Measurements from ENCODE around the gene LRRC51. TPM values are rescaled to one million over a fixed set of nuclear protein-coding genes. Genes with fewer than 3 reads are reported as not detected.

LRRC51 gene
- 1 to 10 TPM; 6.0 to 6.9 TPM for total RNA-seq
- long read RNA-seq, donor 1, partial matches to known transcripts: 0 of 2 reads
- long read RNA-seq, donor 1, other reads (novel, unspliced or antisense): 0 of 2 reads
- long read RNA-seq, donor 2, partial matches to known transcripts: 0 of 1 reads
- long read RNA-seq, donor 2, other reads (novel, unspliced or antisense): 0 of 1 reads

DNA sequence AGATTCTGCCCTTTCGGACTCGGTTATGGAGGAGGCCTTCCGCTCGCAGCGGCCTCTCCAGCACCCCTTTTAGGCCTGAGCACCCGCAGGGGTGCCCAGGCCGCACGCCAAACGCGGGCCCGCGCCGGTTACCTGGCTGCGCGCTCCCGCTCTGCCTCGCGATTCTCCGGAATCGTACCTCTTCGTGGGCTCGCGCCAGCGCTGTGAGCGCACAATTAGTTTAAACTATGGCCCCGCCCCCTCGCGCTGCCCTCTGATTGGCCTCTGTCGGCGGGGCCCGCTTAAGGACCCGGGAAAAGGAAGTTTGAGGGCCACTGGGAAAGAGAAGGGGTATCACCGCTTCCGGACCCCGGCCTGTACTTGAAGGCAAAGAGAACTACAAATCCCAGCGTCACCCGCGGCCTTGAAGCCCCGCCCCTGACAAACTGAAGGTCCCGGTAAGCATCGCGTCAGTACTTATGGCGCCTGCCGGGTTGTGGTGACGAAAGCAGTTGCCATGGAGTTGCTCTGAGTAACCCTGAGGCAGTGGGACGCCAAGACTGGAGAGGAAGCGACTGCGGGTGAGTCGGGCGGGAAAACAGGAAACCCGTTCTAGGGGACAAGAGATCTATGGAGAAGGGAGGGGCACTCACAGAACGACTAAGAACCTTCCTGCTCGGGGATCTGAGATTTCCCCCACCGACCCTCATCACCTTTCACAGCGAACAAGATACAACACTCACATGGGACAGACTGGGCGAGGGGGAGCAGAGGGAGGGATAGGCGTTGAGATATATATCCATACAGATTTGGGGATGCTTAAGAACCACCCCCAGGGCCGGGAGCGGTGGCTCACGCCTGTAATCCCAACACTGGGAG is at the start of gene LRRC51, which contains the start of gene NUMA1:
Gene LRRC51, plus strand, starts transcription at position 525 of the 858 bp plus-strand sequence. CDS start 8,234 bp downstream, outside the sequence.
Gene NUMA1, minus strand, starts transcription at position 217 of the 858 bp plus-strand sequence. CDS start 44,599 bp downstream, outside the sequence.
- peak; percentile 100 for DNase-seq (ENCODE audit: low spot score)
- intact Hi-C loops (cut with DNase I): loop anchor here in 1 of 2 donors (5.0 kb wide), 1 partner anchor 43 kb away; no protein-coding TSS in a partner anchor

DNA sequence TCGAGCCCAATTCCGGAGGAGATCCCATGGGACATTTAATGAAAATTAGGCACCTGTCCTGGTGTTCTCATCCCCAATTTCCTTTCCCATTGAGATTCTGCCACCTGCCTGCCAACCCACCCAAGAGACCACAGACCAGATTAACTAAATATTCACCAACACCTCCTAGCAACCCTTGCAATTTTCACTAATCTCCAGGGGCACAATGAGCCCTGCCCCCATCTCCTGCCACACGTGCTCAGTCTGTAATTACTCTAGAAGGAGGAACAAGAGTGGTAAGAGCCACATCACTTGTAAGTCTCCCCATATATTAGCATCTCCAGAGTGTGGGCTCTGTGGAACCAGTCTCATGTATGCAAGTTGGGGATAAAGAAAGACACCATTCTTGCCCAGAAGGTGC is 44.0 kb upstream of the LRRC51 start:
- no peak for DNase-seq (ENCODE audit: low spot score)
- intact Hi-C loops (cut with DNase I): loop anchor here in 1 of 2 donors (5.0 kb wide), 1 partner anchor 46 kb away; the partner anchor contains the start of genes LRRC51 and NUMA1

DNA sequence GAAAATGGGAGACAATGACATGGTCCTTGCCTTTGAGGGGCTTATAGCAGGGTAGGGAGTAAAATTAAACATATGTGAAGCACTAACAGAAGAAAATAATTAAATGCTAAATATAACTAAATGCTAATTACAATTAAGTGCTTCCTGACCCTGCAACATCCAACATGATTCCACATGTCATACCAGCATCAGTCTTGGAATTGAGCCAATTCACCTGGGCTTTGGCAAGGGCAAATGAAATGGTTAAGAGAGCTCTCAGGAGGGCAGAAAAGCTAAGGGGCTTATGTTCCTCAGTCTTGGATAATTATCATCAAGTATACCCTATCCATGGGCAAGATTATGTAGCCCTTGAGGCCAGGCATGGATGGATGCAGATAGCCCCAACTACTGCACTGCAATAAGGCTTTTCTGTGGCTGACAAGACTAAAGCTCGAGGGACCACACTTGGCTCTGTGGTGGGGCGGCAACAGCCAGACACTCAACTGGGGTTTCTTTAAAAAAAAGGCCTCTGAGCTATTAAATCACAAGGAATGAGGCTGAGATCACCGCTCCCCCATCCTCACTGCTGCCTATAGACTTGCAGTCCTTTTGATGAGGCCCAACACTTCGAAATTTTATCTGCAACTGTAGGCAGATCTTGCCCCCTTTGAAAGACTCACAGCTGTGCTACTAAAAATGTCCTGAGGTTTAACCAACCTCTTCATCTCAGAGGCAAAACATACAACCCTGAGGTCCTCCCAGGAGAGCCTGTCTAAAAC is 42.9 kb upstream of the LRRC51 start:
- DNase-seq (ENCODE audit: low spot score): no peak

GRCh38 chr11:72038491-72038890 is 42.2 kb upstream of the LRRC51 start:
- intact Hi-C loops (cut with DNase I): loop anchor here in 1 of 2 donors (5.0 kb wide), 1 partner anchor 44 kb away; the partner anchor contains the start of genes LRRC51 and NUMA1

More for the DNA sequence above, 42.9 kb upstream of the LRRC51 start:
- intact Hi-C loops (cut with DNase I): loop anchor here in 1 of 2 donors (5.0 kb wide), 1 partner anchor 45 kb away; the partner anchor contains the start of genes LRRC51 and NUMA1

GRCh38 chr11:72039031-72039855 is 41.4 kb upstream of the LRRC51 start:
- DNase-seq (ENCODE audit: low spot score): no peak
- intact Hi-C loops (cut with DNase I): loop anchor here in 1 of 2 donors (5.0 kb wide), 1 partner anchor 43 kb away; the partner anchor contains the start of genes LRRC51 and NUMA1

More at GRCh38 chr11:72038491-72038890, 42.2 kb upstream of the LRRC51 start:
- DNase-seq (ENCODE audit: low spot score): peak; percentile 84

DNA sequence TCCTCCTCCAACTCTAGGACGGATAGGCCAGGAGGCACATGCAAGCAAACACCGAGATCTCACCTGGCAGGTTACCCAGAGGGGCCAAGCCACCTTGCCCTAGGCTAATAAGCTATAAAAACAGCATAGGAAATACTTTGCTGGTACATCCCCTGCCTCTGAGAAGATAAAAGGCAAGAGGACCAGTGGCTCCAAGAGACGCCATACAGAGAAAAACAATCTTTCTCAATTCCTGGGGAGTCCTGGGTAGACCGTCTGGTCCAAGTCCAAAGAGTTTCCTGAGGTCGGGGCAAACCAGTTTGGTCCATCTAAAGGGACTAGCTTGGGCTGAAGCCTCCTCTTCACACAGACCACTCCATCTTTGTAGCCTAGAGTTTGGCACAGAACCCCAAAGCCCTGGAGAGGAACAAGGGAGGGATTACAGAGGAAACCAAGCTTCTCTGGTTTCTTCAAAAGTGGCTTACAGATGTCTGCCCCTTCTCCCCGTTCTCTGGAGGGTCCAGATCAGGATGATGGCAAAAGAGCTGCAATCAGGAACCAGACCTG is 40.7 kb upstream of the LRRC51 start:
- intact Hi-C loops (cut with DNase I): loop anchor here in 1 of 2 donors (5.0 kb wide), 1 partner anchor 42 kb away; the partner anchor contains the start of genes LRRC51 and NUMA1

DNA sequence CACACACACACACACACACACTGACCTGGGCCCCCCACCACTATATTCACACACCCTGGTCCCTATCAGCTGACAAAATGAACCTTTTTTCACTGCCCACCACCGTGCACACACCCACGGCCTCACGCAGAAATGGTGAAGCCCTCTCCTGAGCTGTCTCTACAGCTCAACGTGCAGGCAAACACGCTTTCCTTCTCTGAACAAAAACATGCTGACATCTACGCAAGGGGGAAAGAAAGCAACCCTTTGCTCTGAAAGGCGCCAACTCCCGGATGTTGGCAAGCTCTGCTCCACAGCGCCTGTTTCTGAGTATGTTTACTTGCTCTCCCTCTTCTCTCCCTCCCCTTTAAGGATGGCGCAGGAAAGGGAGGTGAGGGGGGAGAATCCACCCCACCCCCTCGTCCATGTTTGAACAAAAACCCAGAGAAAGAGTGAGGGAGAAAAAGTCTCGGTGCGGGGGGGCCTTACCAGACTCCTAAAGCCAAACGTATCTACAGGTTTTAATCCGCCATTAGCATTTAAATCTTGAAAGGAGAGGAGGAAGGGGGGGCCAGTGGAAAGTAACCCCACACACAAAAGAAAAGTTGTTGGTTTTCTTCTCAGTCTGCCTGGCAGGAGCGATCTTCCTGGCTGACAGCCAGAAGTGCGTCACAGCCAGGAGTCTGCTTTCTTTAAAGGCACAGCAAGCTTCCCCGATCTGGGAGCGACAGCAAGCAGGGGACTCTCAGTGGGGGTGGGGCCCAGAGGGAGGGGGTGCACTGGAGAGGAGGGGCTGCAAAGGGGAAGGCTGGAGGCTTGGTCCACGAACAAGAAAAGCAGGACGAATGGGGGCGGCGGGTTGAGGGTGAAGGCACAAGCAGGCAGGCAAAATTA is 39.9 kb upstream of the LRRC51 start:
- DNase-seq (ENCODE audit: low spot score): peak; percentile 98
- intact Hi-C loops (cut with DNase I): no loop called here

More for the DNA sequence above, 40.7 kb upstream of the LRRC51 start:
- no peak for DNase-seq (ENCODE audit: low spot score)

DNA sequence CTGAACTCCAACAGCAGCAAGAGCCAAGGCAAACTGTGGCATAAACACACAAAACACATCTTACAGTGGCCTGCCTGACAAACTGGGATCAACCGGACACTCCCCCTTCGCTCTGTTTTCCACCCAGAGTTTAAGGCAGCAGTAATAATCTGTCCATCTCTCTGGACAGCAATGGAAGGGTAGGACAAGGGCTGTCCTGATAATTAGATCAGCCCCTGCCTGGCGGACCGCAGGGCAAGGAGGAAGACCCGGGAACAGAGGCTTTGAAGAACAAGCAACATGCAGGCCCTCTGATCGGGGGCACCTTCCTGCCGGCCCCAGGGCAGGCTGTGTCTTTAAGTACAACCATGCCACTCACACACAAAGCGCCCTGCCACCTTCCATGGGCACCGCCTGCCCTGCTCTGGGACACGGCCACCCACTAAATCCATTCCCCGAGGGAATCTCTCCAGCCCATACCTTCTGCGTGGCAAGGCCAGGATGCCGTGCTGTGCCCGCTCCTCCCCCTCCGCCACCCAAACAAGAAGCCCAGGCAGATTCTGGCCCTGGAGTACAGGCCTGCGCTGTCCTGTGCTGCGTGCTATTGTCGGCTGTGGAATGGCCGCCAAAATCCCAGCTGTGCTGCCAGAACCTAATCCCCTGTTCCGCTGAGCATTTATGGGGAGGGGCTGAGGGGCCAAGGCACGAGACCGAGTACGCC is 39.1 kb upstream of the LRRC51 start:
- peak; percentile 88 for DNase-seq (ENCODE audit: low spot score)
- intact Hi-C loops (cut with DNase I): no loop called here

DNA sequence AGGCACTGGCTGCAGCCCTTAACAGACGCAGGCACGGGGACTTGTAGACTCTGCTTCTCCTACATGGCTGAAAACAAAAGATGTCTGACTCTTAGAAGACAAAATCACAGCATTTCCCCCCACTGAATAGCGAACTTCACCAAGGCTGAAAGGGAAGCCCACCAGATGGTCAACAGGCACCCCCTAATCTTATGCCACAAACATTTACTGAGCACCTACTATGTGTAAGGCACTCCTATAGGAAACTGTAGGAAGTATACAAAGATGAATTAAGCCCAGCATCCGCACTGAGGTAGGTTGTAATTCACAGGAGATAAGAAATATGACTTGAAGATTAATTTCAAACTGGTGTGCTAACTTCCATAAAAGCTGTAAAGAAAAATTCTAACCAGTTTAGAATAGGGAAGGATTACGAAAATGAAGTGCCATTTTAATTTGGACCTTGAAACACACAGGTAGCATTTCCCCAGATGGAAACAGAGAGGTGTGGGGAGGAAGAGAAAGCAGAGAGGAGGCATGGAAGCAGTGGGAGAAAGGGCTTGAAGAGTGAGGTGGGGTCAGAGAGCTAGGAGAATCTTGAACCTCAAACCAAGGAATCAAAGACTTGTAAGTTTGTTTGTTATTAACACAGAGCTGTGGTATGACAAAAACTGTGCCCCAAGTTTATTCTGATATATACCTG is 38.4 kb upstream of the LRRC51 start:
- DNase-seq (ENCODE audit: low spot score): no peak
- intact Hi-C loops (cut with DNase I): no loop called here

DNA sequence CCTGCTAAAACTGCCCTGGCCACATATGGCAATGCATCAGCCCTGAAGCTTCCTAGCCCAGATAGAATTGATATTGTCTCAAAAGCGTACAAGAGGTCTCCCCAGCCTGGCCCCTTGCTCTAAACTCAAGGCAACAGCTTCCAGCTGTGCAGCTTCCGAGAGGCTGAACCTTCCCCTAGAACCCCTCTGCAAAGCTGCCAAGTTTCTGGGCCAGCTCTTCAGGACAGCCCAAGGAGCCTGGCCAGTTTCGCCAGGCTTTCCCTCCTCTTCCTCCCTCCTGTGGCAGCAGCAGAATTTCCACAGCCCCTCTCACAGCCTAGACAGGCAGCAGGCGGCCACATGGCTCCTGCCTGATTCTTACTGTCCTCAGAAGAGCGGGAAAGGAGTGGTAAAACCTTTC is 34.8 kb upstream of the LRRC51 start:
- intact Hi-C loops (cut with DNase I): no loop called here
- DNase-seq (ENCODE audit: low spot score): no peak

DNA sequence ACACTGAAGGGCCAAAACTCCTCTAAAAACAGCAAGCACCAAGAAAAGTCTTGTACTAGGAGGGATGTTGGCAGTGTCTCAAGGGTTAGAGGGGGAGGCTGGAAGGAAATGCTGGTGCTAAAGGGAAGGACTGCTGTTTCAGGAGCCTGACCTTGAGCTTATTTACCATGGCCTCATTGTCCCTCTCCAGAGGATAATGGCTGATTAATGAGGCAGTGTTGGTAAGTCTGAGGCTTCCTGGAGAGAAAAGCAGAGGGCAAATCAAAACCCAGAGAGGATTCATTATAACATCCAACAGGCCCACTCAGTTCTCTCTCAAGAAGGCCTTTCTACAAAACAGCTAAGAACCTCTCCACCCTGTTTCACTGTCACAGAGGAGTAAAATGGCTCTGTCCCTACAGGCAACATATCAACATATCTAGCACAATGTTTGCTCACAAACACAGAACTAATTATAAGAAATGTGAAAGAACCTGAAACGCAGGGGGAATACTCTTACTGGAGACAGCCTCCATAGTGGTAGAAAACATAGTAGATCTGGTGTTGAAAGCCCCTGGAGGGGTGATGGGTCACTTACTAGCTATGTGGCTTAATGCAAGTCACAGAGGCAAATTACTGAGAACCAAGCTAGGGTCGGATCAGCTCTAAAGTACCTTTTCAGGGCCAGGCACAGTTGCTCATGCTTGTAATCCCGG is 31.7 kb upstream of the LRRC51 start:
- DNase-seq (ENCODE audit: low spot score): no peak
- intact Hi-C loops (cut with DNase I): no loop called here

GRCh38 chr11:72058416-72059034 is 22.1 kb upstream of the LRRC51 start:
- intact Hi-C loops (cut with DNase I): no loop called here
- no peak for DNase-seq (ENCODE audit: low spot score)

GRCh38 chr11:72061739-72062396 is 18.8 kb upstream of the LRRC51 start:
- no peak for DNase-seq (ENCODE audit: low spot score)
- intact Hi-C loops (cut with DNase I): no loop called here

DNA sequence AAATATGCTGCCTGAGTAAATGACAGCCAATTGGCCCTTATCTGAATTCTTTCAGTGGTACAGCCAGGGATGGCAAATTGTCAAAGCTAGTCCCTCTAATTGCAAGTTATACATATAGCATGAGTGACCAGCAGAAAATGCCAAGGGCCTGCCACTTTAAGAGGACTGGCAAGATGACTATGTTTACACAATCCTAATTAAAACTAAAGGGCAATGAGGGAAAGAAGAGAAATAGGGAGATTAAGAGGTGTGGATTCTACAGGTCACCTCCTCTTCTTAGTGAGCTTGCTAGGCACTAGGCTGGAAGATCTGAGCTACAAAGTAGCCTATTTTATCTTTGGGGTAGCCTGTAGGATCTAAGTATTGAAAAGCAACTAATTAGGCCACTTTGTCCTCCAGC is 13.8 kb upstream of the LRRC51 start:
- no peak for DNase-seq (ENCODE audit: low spot score)
- intact Hi-C loops (cut with DNase I): no loop called here
